Nephron progenitor cell (in vitro differentiated cells): Measurements from ENCODE around the gene CHD2.

Source experiments
- DNase-seq: peaks from one replicate; pipeline ENCODE4 v3.0.0; 2021
- H3K27ac Mint-ChIP-seq: 2 replicates; pipeline ENCODE4 v1.8.0; 2021; ENCODE audit warnings: mild to moderate bottlenecking, moderate library complexity, mixed read lengths
- H3K27me3 Mint-ChIP-seq: 2 replicates; pipeline ENCODE4 v1.8.0; 2021; ENCODE audit warnings: mild to moderate bottlenecking, low read depth, mixed read lengths; ENCODE audit not compliant: poor library complexity
- H3K36me3 Mint-ChIP-seq: 2 replicates; pipeline ENCODE4 v1.8.0; 2021; ENCODE audit warnings: low read depth, mixed read lengths
- H3K4me1 Mint-ChIP-seq: 2 replicates; pipeline ENCODE4 v1.8.0; 2021; ENCODE audit warnings: mixed read lengths
- H3K4me3 Mint-ChIP-seq: 2 replicates; pipeline ENCODE4 v1.8.0; 2021; ENCODE audit warnings: mild to moderate bottlenecking, moderate library complexity, mixed read lengths
- H3K9me3 Mint-ChIP-seq: 2 replicates; pipeline ENCODE4 v1.8.0; 2021; ENCODE audit warnings: mild to moderate bottlenecking, moderate library complexity, mixed read lengths
- CTCF ChIP-seq: fragments of 200-600 bp; sonication (generic); IDR thresholded peaks from 2 replicates; pipeline ENCODE4 v1.5.0; 2021; ENCODE audit warnings: antibody characterized with exemption

CHD2 gene

GRCh38 chr15:92887869-92888268 is 12.3 kb upstream of the CHD2 start:
- no peak for DNase-seq
- H3K9me3 Mint-ChIP-seq: peaks cover 11% of the 10 kb centered on the region
- no peak for TF ChIP-seq CTCF
- H3K27me3 Mint-ChIP-seq: no peaks in the 10 kb centered on the region
- H3K27ac Mint-ChIP-seq: peak overlapping the region; percentile 50
- H3K4me3 Mint-ChIP-seq: peak overlapping the region; percentile 42
- peaks cover 94% of the 10 kb centered on the region for H3K36me3 Mint-ChIP-seq
- peaks cover 37% of the 10 kb centered on the region for H3K4me1 Mint-ChIP-seq

- Mint-ChIP-seq H3K27me3 (peaks cover 5% of the 10 kb centered on the region), H3K9me3 (peaks cover 11% of the 10 kb centered on the region), H3K4me1 (peaks cover 41% of the 10 kb centered on the region), H3K4me3 (peak overlapping the region; percentile 49), H3K27ac (peak overlapping the region; percentile 79), H3K36me3 (peaks cover 97% of the 10 kb centered on the region)
- no peak for TF ChIP-seq CTCF
- DNase-seq: no peak
These were observed 10.6 kb upstream of the CHD2 start for GRCh38 chr15:92889390-92890107.

GRCh38 chr15:92891533-92892200 is 8.5 kb upstream of the CHD2 start:
- peaks cover 95% of the 10 kb centered on the region for H3K36me3 Mint-ChIP-seq
- peaks cover 33% of the 10 kb centered on the region for H3K4me1 Mint-ChIP-seq
- no peak overlapping the region for H3K4me3 Mint-ChIP-seq
- H3K27ac Mint-ChIP-seq: peak overlapping the region; percentile 77
- TF ChIP-seq CTCF: no peak
- peaks cover 5% of the 10 kb centered on the region for H3K27me3 Mint-ChIP-seq
- peaks cover 11% of the 10 kb centered on the region for H3K9me3 Mint-ChIP-seq
- DNase-seq: no peak

GRCh38 chr15:92892201-92892555 is 7.9 kb upstream of the CHD2 start:
- no peak overlapping the region for H3K4me3 Mint-ChIP-seq
- peaks cover 5% of the 10 kb centered on the region for H3K27me3 Mint-ChIP-seq
- no peak overlapping the region for H3K27ac Mint-ChIP-seq
- H3K4me1 Mint-ChIP-seq: peaks cover 28% of the 10 kb centered on the region
- no peak for DNase-seq
- peaks cover 95% of the 10 kb centered on the region for H3K36me3 Mint-ChIP-seq
- peaks cover 11% of the 10 kb centered on the region for H3K9me3 Mint-ChIP-seq
- TF ChIP-seq CTCF: no peak

DNA sequence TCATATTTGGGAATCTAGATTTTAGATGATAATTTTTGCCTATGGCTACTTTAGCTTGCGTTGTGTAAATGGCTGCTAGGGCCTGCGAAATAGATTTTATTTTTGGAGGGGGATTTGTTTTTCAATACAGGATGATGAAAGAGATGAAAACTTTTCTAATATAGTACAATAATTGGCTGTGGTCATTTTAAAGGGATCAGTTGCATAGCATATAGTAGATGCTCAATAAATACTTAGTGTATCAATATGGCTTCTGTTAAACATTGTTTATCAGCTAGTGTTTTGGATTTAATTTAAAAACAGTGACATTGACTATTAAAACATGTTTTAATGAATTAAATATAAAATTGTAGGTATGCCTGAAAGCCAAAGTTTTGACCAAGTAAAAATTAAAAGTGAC is 6.9 kb upstream of the CHD2 start:
- H3K9me3 Mint-ChIP-seq: peaks cover 11% of the 10 kb centered on the region
- H3K27me3 Mint-ChIP-seq: peaks cover 5% of the 10 kb centered on the region
- no peak for TF ChIP-seq CTCF
- no peak for DNase-seq
- no peak overlapping the region for H3K27ac Mint-ChIP-seq
- H3K4me3 Mint-ChIP-seq: no peak overlapping the region
- H3K4me1 Mint-ChIP-seq: peaks cover 22% of the 10 kb centered on the region
- H3K36me3 Mint-ChIP-seq: peaks cover 96% of the 10 kb centered on the region

DNA sequence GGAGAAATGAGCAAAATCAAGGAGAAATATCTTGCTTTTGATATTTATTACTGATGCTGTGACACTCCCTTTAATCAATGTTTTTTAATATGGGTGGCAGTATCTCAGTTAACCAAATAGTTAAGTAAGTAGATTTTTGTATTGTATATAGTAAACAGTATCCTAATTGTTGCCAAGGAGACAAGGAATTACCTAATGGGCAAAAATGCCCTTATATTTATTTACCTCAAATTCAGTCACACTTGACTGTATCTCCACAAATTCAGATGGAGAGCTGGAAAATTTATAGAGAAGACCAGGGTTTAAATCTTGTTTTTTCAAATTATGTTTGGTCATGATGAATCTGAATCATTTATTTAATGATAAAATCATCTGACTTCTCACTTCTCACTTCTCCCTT is 3.6 kb upstream of the CHD2 start:
- DNase-seq: no peak
- no peak overlapping the region for H3K4me3 Mint-ChIP-seq
- H3K9me3 Mint-ChIP-seq: peaks cover 3% of the 10 kb centered on the region
- peaks cover 85% of the 10 kb centered on the region for H3K36me3 Mint-ChIP-seq
- H3K27ac Mint-ChIP-seq: peak overlapping the region; percentile 73
- H3K4me1 Mint-ChIP-seq: peaks cover 14% of the 10 kb centered on the region
- peaks cover 5% of the 10 kb centered on the region for H3K27me3 Mint-ChIP-seq
- TF ChIP-seq CTCF: no peak
